GM08714 (cell line): Measurements from ENCODE around the gene SNX33.
A peak's percentile ranks its signal among the peaks of the same experiment; 100 is the strongest.
"Not testable (repeated sequence)": the region's sequence is repeated elsewhere in the genome, so short reads cannot be mapped to it uniquely, and the experiment has no call there.

Source experiments
- H3K4me3 ChIP-seq: fragments of 200-500 bp; sonication (Bioruptor generic); 2 replicates; pipeline ENCODE4 v1.5.1; 2014; ENCODE audit warnings: mild to moderate bottlenecking, low read length, inconsistent platforms
- ZNF274 ChIP-seq: IDR thresholded peaks from 2 replicates; pipeline ENCODE4 v1.6.1; 2012; ENCODE audit warnings: mild to moderate bottlenecking, low read depth, low read length

The SNX33 gene, protein sequence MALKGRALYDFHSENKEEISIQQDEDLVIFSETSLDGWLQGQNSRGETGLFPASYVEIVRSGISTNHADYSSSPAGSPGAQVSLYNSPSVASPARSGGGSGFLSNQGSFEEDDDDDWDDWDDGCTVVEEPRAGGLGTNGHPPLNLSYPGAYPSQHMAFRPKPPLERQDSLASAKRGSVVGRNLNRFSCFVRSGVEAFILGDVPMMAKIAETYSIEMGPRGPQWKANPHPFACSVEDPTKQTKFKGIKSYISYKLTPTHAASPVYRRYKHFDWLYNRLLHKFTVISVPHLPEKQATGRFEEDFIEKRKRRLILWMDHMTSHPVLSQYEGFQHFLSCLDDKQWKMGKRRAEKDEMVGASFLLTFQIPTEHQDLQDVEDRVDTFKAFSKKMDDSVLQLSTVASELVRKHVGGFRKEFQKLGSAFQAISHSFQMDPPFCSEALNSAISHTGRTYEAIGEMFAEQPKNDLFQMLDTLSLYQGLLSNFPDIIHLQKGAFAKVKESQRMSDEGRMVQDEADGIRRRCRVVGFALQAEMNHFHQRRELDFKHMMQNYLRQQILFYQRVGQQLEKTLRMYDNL

GRCh38 chr15:75647370-75648155 is at the start of gene SNX33:
TSS of gene SNX33 (plus strand) at chr15:75647912. CDS start at chr15:75649103, 1,191 bp downstream.
- H3K4me3 ChIP-seq = peak within 1 kb of the TSS; percentile 71
- TF ChIP-seq ZNF274 = no peak

GRCh38 chr15:75598361-75598760 is 49.4 kb upstream of the SNX33 start:
- no peak for TF ChIP-seq ZNF274
- H3K4me3 ChIP-seq = no peak overlapping the region

GRCh38 chr15:75599401-75599800 is 48.3 kb upstream of the SNX33 start:
- no peak for TF ChIP-seq ZNF274
- no peak overlapping the region for H3K4me3 ChIP-seq

DNA sequence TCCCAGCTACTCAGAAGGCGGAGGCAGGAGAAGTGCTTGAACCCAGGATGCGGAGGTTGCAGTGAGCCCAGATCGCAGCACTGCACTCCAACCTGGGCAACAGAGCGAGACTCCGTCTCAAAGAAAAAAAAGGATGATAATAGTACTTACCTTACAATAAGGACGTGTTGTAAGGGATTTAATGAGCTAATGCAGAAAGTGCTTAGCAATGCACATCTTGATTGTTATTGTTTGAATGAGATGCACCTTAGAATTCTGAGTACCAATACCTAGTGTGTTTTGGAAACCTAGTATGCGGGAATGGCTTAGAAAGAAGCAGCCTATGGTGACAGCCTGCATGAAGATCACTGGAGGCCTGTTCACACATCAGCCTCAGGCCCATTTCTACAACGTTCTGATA is 41.7 kb upstream of the SNX33 start:
- no peak overlapping the region for H3K4me3 ChIP-seq
- no peak for TF ChIP-seq ZNF274

- H3K4me3 ChIP-seq = no peak overlapping the region
- TF ChIP-seq ZNF274 = no peak
Measured at GRCh38 chr15:75606711-75607699, 40.7 kb upstream of the SNX33 start.

DNA sequence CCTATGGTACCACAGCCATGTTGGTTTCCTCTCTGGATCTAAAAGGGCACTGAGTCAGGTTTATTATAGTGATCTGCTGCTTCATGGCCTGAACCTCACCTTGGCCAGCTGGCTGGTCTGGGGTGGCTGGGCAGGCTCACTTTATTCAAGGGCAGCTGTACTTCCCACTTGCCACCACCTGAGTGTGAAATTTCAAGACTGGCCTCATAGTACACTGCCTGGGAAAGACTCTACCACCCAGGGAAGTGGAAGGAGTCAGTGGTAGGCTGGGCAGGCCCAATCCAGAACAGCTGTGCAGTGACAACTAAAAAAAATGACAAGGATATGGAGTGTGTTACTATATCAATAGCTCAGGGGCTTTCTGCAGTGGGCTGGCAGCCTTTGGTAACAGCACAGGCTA is 30.9 kb upstream of the SNX33 start:
- H3K4me3 ChIP-seq = no peak overlapping the region
- no peak for TF ChIP-seq ZNF274

DNA sequence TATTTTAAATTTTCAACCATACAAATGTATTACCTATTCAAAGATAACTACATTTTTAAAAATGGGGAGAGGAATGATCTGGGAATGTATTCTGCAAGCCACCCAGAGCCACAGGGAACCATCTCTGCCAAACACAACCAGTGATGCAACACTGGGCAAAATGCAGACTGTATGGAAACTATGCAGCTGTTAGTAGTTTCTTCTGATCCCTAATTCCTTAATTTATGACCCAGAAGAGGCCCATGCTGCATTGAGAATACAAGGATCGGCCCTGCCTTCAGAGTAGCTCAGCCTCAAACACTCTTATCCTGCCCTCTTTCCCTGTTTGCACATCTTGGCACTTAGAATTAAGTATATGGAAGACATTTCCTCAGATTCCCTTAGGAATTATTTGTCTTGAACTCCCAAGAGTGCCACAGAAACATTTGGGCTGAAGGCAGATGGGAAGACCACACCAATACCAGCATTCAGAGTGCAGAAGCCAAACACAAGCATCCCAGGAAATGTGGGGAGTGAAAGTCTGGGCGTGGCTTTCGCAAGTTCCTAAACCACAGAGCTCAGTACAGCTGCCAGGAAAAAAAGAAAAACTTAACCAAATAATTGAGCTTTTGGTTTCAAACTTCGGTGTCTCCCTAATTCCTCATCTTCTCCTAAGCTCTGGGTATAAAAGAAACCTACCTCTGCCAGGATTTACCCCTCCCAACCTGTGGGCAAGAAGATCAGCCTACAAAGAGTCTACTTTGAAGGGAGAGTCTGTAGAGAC is 27.5 kb upstream of the SNX33 start:
- no peak for TF ChIP-seq ZNF274
- no peak overlapping the region for H3K4me3 ChIP-seq

DNA sequence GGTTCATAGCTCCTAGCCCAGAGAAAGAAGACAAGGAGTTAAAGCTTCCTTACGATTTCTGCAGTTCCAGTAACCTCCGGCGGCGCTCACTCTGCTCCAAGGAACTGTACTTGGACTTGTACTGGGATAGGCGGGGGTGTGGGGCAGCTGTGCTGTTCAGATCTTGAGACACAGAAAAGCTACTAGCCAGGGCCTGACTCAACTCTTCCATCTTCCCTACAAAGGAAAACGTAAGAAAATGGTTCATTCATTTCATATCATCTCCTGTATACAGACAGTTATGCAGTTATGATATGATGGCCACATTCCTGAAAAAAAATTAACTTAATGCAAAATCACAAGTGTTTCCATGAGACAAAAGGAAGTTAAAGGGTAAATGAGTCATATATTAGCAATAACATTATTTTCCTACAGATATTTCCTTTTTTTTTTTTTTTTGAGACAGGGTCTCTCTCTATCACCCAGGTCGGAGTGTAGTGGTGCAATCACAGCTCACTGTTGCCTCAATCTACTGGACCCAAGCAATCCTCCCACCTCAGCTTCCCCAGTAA is 26.8 kb upstream of the SNX33 start:
- no peak for TF ChIP-seq ZNF274
- no peak overlapping the region for H3K4me3 ChIP-seq

DNA sequence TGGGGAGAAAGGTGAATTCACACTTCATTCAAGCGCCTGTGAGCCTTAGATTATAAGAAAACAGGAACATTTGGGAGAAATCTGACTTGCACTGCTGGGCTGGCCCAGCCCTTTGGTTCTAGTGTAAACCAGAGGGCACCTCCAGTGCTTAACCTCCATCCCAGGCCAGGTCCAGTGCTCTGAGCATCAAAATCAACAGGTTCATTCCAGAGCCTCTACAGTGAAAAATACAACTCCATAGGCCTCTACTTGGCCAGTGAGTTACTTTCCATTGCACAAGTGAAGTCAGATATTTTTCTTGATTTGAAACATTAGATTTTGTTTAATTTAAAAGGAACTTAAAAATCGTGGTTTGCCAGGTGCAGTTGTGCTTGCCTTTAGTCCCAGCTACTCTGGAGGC is 25.2 kb upstream of the SNX33 start:
- no peak for TF ChIP-seq ZNF274
- no peak overlapping the region for H3K4me3 ChIP-seq

DNA sequence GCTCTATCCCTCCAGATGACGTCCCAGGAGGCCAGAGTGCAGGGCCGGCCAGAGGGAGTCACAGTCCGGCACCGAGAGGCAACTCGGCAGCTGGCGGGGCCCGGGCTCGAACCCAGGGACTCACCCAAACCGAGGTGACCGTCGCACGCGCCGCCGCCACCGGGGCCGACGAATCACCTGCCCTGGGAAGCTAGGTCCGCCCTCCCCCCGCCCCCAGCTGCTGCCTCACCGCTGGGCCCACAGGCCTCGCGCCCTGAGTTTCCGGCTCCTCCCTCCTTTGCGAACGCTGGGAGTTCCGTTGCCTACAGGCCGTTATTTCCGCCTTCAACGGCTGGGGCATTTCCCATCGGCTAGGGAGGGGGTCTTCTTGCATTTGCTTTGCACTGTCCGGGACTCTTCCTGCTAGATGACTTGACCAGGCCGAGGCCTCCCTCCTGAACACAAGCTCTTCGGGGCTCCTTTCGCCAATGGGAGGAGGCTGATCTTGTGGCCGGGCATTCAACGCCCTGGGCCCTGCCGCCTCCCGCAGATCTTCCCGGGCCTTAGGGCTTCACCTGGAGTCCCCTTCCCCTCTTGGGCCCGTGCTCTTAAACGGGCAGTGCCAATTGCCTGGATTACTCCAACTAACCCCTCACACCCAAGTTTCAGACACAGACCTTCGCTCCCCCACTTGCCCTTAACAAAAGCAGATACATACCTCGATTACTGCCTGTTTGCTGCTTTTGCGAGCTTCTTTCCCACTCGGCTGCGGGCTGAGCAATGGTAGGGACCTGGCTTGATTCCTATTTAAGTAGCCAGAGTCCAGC is 22.0 kb upstream of the SNX33 start, which contains the start of gene SNUPN:
SNUPN (minus strand) TSS at position 184 of the 806 bp plus-strand sequence. CDS start 4,674 bp downstream, outside the sequence.
- no peak for TF ChIP-seq ZNF274
- peak within 1 kb of the TSS; percentile 91 for H3K4me3 ChIP-seq

DNA sequence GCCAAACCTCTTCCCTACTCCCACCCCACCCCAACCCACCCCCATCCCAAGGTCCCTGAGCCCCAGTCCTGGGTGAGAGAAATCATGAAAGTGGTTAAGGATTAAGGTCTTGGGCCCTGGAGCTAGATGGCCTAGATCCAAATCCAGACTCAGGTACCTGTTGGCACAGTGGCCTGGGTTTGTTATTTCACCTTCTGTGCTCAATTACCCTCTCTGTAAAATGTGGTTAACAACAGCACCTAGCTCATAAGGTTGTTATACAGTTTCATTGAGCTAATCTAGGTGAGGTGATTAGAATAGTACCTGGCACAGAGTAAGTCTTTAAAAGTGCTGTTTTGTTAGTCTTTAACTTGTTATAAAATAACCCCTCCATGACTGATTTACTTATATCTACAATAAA is 15.8 kb upstream of the SNX33 start:
- no peak for TF ChIP-seq ZNF274
- no peak overlapping the region for H3K4me3 ChIP-seq

DNA sequence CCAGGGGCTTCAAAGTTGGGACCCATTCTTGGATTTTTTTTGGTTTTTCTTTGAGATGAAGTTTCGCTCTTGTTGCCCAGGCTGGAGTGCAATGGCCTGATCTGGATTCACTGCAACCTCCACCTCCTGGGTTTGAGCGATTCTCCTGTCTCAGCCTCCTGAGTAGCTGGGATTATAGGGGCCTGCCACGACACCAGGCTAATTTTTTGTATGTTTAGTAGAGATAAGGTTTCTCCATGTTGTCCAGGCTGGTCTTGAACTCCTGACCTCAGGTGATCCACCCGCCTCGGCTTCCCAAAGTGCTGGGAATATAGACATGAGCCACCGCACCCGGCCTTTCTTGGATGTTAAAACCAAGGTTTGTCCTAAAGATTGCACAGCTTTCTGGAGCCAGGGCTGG is 13.8 kb upstream of the SNX33 start:
- H3K4me3 ChIP-seq = not testable (repeated sequence)

DNA sequence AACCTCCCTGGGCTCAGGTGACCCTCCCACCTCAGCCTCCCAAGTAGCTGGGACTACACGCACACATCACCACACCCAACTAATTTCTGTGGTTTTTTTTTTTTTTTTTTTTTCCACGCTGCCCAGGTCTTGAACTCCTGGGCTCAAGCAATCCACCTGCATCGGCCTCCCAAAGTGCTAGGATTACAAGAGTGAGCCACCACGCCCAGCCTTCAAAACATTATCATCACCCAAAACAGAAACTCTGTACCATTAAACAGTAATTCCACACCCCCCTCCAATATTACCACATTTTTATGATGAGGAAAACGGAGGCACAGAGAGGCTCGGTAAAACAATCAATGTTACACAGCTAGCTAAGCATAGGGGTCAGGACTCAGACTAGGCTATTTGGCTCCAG is 11.7 kb upstream of the SNX33 start:
- H3K4me3 ChIP-seq = no peak overlapping the region
- no peak for TF ChIP-seq ZNF274
